Activated naive CD4-positive, alpha-beta T cell treated with anti-CD3 and anti-CD28 coated beads for 36 hours (primary cell): ENCODE results near the gene SLC5A3. TPM values are rescaled to one million over a fixed set of nuclear protein-coding genes. Genes with fewer than 3 reads are reported as not detected.
A peak's percentile ranks its signal among the peaks of the same experiment; 100 is the strongest.

Experiments
- CTCF ChIA-PET: fragments of 350-600 bp; sonication (Branson Sonifier 250); formaldehyde crosslinking; loops from one replicate; lab custom pipeline; 2021; ENCODE audit warnings: antibody characterized with exemption; lab: Charles Lee
- DNase-seq: peaks from one replicate; pipeline ENCODE4 v3.0.0-alpha.2; 2020
- H3K27ac Mint-ChIP-seq: one replicate; pipeline ENCODE4 v1.8.0; 2021; ENCODE audit warnings: mild to moderate bottlenecking, mixed read lengths
- H3K27me3 Mint-ChIP-seq: one replicate; pipeline ENCODE4 v1.8.0; 2021; ENCODE audit warnings: low read depth, mixed read lengths
- H3K36me3 Mint-ChIP-seq: one replicate; pipeline ENCODE4 v1.8.0; 2021; ENCODE audit warnings: low read depth, mixed read lengths
- H3K4me1 Mint-ChIP-seq: one replicate; pipeline ENCODE4 v1.8.0; 2021; ENCODE audit warnings: low read depth, mixed read lengths
- H3K4me3 Mint-ChIP-seq: one replicate; pipeline ENCODE4 v1.8.0; 2021; ENCODE audit warnings: mild to moderate bottlenecking, moderate library complexity, mixed read lengths
- H3K9me3 Mint-ChIP-seq: one replicate; pipeline ENCODE4 v1.8.0; 2021; ENCODE audit warnings: mixed read lengths
- intact Hi-C: fragments of 100-400 bp; cut with micrococcal nuclease; formaldehyde crosslinking; loops from one replicate; pipeline ENCODE4 v1.15.1; 2023
- total RNA-seq, 2 experiments: library from RNA; stranded (reverse); gene quantifications; one replicate each; pipeline ENCODE4 v1.2.3, GENCODE V29; 2021

SLC5A3 gene
- total RNA-seq = 10 to 100 TPM; 21.2 to 21.7 TPM

DNA sequence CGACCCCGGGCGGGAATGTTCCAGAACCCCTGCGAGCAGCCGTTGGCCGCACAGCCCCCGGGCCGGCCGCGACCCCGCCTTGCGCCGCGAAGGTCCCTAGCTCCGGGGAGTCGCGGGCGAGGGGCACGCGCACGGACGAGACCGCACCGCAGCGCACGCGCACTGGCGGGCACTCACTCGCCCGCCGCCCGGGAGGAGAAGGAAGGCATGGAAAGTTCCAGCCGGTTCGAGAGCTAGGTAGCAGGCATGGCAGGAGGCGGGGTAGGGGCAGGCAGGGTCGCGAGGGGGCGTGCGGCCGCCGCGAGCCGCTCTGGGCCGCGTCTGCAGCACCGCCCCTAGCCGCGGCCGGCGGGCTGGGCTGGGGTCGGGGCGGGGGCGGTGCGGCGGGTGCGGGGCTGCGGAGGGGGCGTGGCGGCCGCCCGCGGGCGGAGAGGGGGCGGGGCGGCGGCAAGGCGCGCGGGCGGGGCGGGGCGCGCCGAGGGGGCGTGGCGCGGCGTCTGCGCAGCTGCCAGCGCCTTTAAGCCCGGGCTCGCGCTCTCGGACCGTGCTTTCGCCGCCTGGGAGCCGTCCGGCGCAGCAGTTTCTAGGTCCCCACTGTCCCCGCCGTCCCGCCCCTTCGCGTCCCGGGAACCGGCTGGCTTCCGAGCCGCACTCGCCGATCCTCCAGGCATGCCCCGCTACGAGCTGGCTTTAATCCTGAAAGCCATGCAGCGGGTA lies at the start of gene SLC5A3, which contains the start of gene MRPS6:
Gene SLC5A3 (plus strand): TSS at position 547 of the 717 bp plus-strand sequence. CDS start 21,621 bp downstream, outside the sequence.
Gene MRPS6 (plus strand): TSS at position 547 of the 717 bp plus-strand sequence. CDS start 123 bp downstream, at position 670.
- Mint-ChIP-seq H3K9me3 (no peaks in the 10 kb centered on the region), H3K4me3 (peak within 1 kb of the TSS; percentile 88), H3K36me3 (peaks cover 23% of the 10 kb centered on the region), H3K27ac (peak within 1 kb of the TSS; percentile 86), H3K27me3 (no peaks in the 10 kb centered on the region), H3K4me1 (peaks cover 36% of the 10 kb centered on the region)
- intact Hi-C loops = no loop called here
- DNase-seq = peak; percentile 69
- CTCF ChIA-PET = interaction anchor here (0.6 to 1.6 kb wide), 10 partner anchors 8 to 283 kb away, joined by 3 to 4 read pairs (median 3); no protein-coding TSS in a partner anchor

DNA sequence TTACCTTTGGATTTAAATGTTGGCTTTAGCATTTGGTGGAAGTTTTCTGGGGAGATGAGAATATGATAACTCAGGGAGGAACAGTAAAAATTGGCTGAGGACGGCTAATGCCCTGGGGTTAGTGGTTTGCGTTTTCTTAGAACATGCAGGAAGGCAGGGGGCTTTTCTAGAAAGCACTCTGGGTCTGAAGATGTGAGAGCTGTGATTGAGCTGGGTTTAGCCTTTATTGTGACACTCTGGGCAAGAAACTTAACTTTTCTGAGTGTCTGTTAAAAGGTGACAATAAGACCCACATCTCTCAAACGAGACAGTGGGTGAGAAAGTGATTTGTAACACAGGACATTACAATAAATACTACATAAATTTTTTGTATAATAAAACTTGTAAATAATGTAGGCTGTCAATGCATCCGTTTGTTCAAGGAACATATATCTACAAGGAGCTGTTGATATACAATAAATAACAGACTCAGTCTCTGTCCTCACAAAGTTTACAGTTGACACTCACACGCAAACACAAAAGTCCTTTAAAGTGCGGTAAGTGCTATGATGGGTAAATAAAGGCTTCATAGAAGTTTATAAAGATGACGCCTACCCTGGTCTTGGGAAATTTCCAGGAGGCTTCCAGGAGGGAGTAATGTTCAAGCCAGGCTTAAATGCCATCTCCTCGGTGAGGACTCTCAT lies 49.5 kb upstream of the SLC5A3 start:
- Mint-ChIP-seq H3K27me3 (no peaks in the 10 kb centered on the region), H3K4me3 (no peak overlapping the region), H3K9me3 (no peaks in the 10 kb centered on the region), H3K27ac (no peak overlapping the region), H3K36me3 (no peaks in the 10 kb centered on the region), H3K4me1 (peaks cover 14% of the 10 kb centered on the region)
- no peak for DNase-seq
- CTCF ChIA-PET = interaction anchor here (0.7 kb wide), 1 partner anchor 246 kb away, joined by 3 read pairs; no protein-coding TSS in a partner anchor
- intact Hi-C loops = loop anchor here (5.0 kb wide), 1 partner anchor 103 kb away; no protein-coding TSS in a partner anchor

DNA sequence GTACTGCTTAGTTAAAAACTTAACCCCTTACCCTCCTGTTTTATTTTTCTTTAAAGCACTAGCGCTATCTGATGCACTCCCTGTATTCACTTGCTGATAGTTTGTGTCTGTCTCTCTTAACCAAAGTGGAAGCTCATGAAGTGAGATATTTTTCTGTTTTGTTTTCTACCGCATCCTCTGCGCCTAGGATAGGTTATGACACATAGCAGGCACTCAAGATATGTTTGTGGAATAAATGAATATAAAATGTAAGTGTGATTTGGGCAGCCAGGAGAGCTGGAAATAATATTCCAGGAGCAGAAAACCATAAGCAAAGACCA lies 49.0 kb upstream of the SLC5A3 start:
- no peak overlapping the region for H3K4me3 Mint-ChIP-seq
- CTCF ChIA-PET = no interaction called here
- no peaks in the 10 kb centered on the region for H3K9me3 Mint-ChIP-seq
- no peak overlapping the region for H3K27ac Mint-ChIP-seq
- DNase-seq = no peak
- no peaks in the 10 kb centered on the region for H3K36me3 Mint-ChIP-seq
- intact Hi-C loops = loop anchor here (5.0 kb wide), 1 partner anchor 103 kb away; no protein-coding TSS in a partner anchor
- peaks cover 16% of the 10 kb centered on the region for H3K4me1 Mint-ChIP-seq
- no peaks in the 10 kb centered on the region for H3K27me3 Mint-ChIP-seq

DNA sequence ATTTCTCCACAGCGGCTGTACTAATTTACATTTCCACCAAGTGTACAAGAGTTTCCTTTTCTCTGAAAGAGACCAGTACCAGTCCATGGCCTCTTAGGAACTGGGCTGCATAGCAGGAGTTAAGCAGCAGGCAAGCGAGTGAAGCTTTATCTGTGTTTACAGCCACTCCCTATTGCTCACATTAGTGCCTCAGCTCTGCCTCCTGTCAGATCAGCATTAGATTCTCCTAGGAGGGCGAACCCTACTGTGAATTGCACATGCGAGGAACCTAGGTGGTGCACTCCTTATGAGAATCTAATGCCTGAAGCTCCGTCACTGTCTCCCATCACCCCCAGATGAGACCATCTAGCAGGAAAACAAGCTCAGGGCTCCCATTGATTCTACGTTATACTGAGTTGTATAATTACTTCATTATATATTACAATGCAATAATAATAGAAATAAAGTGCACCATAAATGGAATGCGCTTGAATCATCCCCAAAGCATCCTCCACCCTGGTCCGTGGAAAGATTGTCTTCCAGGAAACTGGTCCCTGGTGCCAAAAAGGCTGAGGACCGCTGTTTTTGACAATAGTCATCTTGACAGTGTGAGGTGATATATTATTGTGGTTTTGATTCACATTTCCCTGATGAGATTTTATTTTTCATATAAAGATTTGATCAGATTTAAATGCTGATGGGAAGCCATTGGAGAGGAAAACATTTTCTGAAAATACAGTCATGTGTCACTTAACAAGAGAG lies 45.5 kb upstream of the SLC5A3 start:
- Mint-ChIP-seq H3K4me3 (no peak overlapping the region), H3K36me3 (no peaks in the 10 kb centered on the region), H3K27me3 (no peaks in the 10 kb centered on the region), H3K9me3 (no peaks in the 10 kb centered on the region), H3K27ac (no peak overlapping the region), H3K4me1 (peaks cover 24% of the 10 kb centered on the region)
- CTCF ChIA-PET = interaction anchor here (0.5 kb wide), 1 partner anchor 174 kb away, joined by 3 read pairs; no protein-coding TSS in a partner anchor
- DNase-seq = no peak
- intact Hi-C loops = no loop called here

DNA sequence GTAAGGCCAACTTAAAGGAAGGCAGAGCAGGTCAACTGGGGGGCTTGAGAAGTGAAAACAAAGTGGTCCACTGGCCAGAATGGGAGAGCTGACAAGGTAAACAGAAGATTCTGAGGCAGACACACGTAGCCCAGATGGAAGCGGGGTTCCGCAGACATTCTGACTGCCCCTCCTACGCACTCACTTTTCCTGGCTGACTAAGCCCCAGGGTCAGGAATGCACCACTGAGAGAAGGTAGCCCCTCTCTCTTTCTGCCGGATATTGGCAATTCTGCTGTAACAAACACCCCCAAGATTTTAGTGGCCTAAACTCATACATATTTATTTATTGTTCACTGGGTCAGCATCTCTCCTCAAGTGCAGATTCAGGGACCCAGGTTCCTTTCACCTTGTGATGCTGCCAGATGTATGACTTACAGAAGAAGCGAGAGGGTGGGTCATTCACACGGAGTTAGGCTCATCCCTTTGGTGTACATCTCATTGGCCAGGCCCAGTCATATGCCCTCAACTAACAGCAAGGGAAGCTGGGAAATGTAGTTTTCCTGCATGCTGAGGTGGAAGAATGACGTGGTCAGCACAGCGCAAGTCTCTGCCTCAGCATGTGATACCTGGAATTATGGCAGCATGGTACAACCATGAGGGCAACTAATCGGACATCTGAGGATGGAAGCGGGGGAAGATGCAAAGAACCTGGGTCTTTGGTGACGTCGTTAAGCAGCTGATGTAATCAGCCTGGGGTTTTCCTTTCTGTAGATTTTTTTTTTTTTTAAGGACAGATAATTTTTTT lies 43.4 kb upstream of the SLC5A3 start:
- Mint-ChIP-seq H3K27ac (peak overlapping the region; percentile 85), H3K36me3 (no peaks in the 10 kb centered on the region), H3K9me3 (no peaks in the 10 kb centered on the region), H3K27me3 (no peaks in the 10 kb centered on the region), H3K4me1 (peaks cover 24% of the 10 kb centered on the region), H3K4me3 (peak overlapping the region; percentile 29)
- peak; percentile 72 for DNase-seq
- CTCF ChIA-PET = interaction anchor here (1.1 to 1.4 kb wide), 3 partner anchors 34 to 318 kb away, joined by 3 to 5 read pairs (median 3); no protein-coding TSS in a partner anchor
- intact Hi-C loops = loop anchor here (1.0 to 5.0 kb wide), 2 partner anchors 54 to 93 kb away; no protein-coding TSS in a partner anchor

DNA sequence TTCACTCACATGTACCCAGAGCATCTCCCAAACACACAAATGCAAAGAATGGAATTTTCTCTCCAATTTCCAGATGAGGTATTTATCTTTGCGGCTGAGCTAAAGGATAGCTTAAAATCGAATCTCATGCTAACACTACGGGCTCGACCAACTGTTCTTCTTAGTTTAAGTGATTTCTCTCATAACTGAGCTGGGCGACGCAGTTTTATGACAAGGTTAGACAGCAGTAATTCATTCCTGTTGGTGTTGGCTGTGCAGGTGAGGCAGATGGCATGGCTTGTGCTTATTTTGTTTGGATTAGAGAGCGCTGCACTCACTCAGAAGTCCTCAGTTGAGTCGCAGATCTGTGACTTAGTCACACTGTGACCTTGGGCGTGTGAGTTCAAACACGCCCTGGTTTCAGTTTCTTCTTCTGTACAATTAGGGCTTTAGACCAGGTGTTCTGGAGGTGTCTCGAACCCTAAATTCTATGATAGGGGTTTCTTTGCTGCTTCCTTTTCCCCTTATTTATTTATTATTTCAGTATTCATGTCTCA lies 41.5 kb upstream of the SLC5A3 start:
- Mint-ChIP-seq H3K9me3 (no peaks in the 10 kb centered on the region), H3K36me3 (no peaks in the 10 kb centered on the region), H3K4me3 (no peak overlapping the region), H3K27ac (no peak overlapping the region), H3K4me1 (peaks cover 24% of the 10 kb centered on the region), H3K27me3 (no peaks in the 10 kb centered on the region)
- intact Hi-C loops = loop anchor here (5.0 kb wide), 1 partner anchor 95 kb away; no protein-coding TSS in a partner anchor
- CTCF ChIA-PET = interaction anchor here (0.6 kb wide), 2 partner anchors 109 to 169 kb away, joined by 3 to 6 read pairs; no protein-coding TSS in a partner anchor
- DNase-seq = peak; percentile 54

DNA sequence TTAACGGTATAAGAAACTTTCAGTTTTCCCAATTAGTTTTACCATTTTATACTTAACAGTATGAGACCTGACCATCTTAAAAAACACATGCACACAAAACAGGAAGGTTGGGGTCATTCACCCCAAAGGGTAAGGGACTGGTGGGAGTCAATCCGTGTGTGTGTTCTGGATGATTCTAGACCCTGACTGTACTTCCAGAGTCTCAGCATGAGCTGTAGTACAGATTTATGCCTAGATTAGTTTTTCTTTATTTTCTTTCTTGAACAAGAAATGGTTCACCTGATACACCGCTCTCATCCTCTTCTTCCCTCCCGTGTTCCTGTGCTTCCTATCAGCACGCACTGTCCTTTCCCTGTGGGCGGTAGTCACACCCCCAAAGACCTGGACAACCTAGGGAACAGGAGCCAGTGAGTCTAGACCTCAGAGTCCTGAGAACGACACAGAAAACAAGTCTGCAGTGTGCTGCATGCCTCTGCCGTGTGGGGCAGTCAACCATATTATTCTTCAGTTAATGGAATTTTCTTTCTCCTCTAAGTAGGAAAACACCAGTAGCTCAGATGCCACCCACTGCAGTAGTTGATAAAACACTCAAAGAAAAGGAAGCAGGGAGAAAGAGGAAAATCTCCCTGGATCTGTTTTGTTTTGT lies 38.9 kb upstream of the SLC5A3 start:
- intact Hi-C loops = loop anchor here (5.0 kb wide), 1 partner anchor 97 kb away; no protein-coding TSS in a partner anchor
- no peaks in the 10 kb centered on the region for H3K36me3 Mint-ChIP-seq

DNA sequence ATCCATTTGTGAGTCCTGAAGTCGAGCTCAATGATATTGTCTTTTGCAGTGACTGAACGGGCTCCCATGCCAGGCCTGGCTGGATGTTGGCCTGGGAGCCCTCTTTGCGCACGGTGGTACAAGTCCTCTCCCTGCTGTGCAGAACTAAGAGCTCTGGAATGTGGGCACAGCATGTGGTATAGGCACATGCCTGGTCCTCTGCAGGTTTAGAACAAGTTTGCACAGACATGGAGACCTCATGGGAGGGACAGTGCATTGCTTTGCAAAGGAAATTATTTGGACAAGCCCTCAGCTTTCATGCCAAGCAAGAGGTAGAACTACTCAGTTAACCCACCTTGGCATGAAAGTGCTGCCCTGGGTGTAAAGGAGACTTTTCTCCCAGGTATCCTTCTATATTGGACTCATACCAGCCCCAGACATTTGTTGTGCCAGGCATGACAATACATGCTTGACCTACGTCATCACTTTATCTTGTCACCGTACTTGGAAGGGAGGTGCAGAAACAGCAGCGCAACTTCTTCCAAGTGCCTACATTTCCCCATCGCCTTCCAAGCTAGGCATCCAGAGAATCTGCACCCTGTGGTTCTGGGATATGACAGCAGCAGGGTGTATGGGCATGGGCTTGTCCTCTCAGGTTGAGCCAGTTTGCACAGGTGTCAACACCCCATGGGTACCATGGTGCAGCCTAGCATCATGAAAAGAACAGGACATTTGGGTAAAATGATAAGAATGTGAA lies 37.6 kb upstream of the SLC5A3 start:
- Mint-ChIP-seq H3K9me3 (no peaks in the 10 kb centered on the region), H3K4me1 (peaks cover 14% of the 10 kb centered on the region), H3K4me3 (no peak overlapping the region), H3K27ac (no peak overlapping the region), H3K36me3 (no peaks in the 10 kb centered on the region), H3K27me3 (no peaks in the 10 kb centered on the region)
- intact Hi-C loops = no loop called here
- DNase-seq = no peak
- CTCF ChIA-PET = interaction anchor here (1.1 kb wide), 1 partner anchor 111 kb away, joined by 3 read pairs; no protein-coding TSS in a partner anchor

More for the DNA sequence above, 38.9 kb upstream of the SLC5A3 start:
- peaks cover 22% of the 10 kb centered on the region for H3K4me1 Mint-ChIP-seq
- H3K4me3 Mint-ChIP-seq = no peak overlapping the region
- CTCF ChIA-PET = no interaction called here
- no peaks in the 10 kb centered on the region for H3K27me3 Mint-ChIP-seq
- no peak for DNase-seq
- H3K9me3 Mint-ChIP-seq = no peaks in the 10 kb centered on the region
- H3K27ac Mint-ChIP-seq = no peak overlapping the region

DNA sequence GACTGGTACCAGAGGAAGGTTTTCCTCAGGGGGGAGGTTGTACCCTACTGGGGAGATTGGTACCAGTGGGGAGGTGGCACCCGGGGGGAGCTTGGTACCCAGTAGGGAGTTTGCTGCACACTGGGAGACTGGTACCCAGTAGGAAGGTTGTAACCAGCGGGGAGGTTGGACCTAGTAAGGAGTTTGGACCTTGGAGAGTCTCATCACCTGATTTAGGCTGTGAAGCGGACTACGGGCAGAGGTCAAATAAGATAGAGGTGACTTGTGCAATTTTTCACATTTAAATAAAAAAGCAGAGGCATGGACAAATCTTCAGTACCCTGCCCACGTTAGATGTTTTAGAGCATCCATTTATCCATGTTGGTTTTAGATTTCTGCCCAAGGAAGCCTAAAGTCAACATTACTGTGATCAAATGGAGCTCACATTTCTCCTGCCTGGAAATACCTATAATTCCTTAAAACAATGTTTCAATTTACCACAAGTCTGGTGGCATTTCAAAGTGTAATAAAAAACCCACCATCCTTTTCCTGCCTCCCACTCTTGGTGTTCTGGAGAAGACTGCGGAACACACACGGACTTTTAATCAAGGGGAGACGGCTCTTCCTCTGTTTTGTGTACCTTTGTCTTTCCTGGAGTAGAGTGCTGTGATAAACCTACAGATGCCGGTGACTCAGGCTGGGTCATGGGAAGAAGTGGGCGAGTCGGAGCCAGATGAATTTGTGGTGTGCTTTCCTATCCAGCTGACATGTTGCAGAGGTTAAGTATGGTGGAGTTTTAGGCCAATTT lies 36.2 kb upstream of the SLC5A3 start:
- Mint-ChIP-seq H3K27me3 (no peaks in the 10 kb centered on the region), H3K9me3 (no peaks in the 10 kb centered on the region), H3K27ac (no peak overlapping the region), H3K4me3 (no peak overlapping the region), H3K4me1 (peaks cover 4% of the 10 kb centered on the region), H3K36me3 (no peaks in the 10 kb centered on the region)
- no peak for DNase-seq
- CTCF ChIA-PET = no interaction called here
- intact Hi-C loops = no loop called here
